ENCODE data around the gene PRDM16.

PRDM16 gene

GRCh38 chr1:3160647-3161145 lies 91.7 kb downstream of the PRDM16 start:
- no peaks in the 10 kb centered on the region for H3K9me2 ChIP-seq (replicated peaks; ENCODE audit: low read depth, low read length)
- no peak overlapping the region for H2AFZ ChIP-seq (ENCODE audit: low read length)
- no peaks in the 10 kb centered on the region for H3K27me3 ChIP-seq (ENCODE audit: insufficient read depth, low read length, poor library complexity, severe bottlenecking)
- TF ChIP-seq EZH2phosphoT487 (IDR thresholded peaks at IDR 0.05; ENCODE audit: borderline replicate concordance) = no peak
- TF ChIP-seq, protein P1, sequence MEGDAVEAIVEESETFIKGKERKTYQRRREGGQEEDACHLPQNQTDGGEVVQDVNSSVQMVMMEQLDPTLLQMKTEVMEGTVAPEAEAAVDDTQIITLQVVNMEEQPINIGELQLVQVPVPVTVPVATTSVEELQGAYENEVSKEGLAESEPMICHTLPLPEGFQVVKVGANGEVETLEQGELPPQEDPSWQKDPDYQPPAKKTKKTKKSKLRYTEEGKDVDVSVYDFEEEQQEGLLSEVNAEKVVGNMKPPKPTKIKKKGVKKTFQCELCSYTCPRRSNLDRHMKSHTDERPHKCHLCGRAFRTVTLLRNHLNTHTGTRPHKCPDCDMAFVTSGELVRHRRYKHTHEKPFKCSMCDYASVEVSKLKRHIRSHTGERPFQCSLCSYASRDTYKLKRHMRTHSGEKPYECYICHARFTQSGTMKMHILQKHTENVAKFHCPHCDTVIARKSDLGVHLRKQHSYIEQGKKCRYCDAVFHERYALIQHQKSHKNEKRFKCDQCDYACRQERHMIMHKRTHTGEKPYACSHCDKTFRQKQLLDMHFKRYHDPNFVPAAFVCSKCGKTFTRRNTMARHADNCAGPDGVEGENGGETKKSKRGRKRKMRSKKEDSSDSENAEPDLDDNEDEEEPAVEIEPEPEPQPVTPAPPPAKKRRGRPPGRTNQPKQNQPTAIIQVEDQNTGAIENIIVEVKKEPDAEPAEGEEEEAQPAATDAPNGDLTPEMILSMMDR (conservative IDR thresholded peaks at IDR 0.05; ENCODE audit: low read length) = no peak
- no peaks in the 10 kb centered on the region for H3F3A ChIP-seq (ENCODE audit: low read depth)
- no peak overlapping the region for H3K4me3 ChIP-seq (ENCODE audit: low read length, poor library complexity, severe bottlenecking)
- no peaks in the 10 kb centered on the region for H3K79me2 ChIP-seq (ENCODE audit: insufficient read depth, low read length)
- no peaks in the 10 kb centered on the region for H3K36me3 ChIP-seq (ENCODE audit: insufficient read depth, low read length)
- H3K9ac ChIP-seq (ENCODE audit: low read depth, low read length, poor library complexity, severe bottlenecking) = no peak overlapping the region
- no peak overlapping the region for H3K4me2 ChIP-seq (ENCODE audit: low read depth, low read length, poor library complexity, severe bottlenecking)
- H4K20me1 ChIP-seq (ENCODE audit: insufficient read depth, low read length, poor library complexity, severe bottlenecking) = no peaks in the 10 kb centered on the region
- no peaks in the 10 kb centered on the region for H3K4me1 ChIP-seq (ENCODE audit: insufficient read depth, low read length, poor library complexity, severe bottlenecking)
- H3K9me3 ChIP-seq (ENCODE audit: insufficient read depth, low read depth, low read length) = no peaks in the 10 kb centered on the region

- Histone ChIP-seq H3K4me1 (ENCODE audit: insufficient read depth, low read length, poor library complexity, severe bottlenecking) (no peaks in the 10 kb centered on the region), H4K20me1 (ENCODE audit: insufficient read depth, low read length, poor library complexity, severe bottlenecking) (no peaks in the 10 kb centered on the region), H3F3A (ENCODE audit: low read depth) (no peaks in the 10 kb centered on the region), H3K36me3 (ENCODE audit: insufficient read depth, low read length) (no peaks in the 10 kb centered on the region), H2AFZ (ENCODE audit: low read length) (no peak overlapping the region), H3K4me2 (ENCODE audit: low read depth, low read length, poor library complexity, severe bottlenecking) (no peak overlapping the region), H3K9me2 (replicated peaks; ENCODE audit: low read depth, low read length) (no peaks in the 10 kb centered on the region), H3K79me2 (ENCODE audit: insufficient read depth, low read length) (no peaks in the 10 kb centered on the region), H3K4me3 (ENCODE audit: low read length, poor library complexity, severe bottlenecking) (no peak overlapping the region), H3K9ac (ENCODE audit: low read depth, low read length, poor library complexity, severe bottlenecking) (no peak overlapping the region), H3K9me3 (ENCODE audit: insufficient read depth, low read depth, low read length) (no peaks in the 10 kb centered on the region), H3K27me3 (ENCODE audit: insufficient read depth, low read length, poor library complexity, severe bottlenecking) (no peaks in the 10 kb centered on the region)
- TF ChIP-seq, protein P1 (conservative IDR thresholded peaks at IDR 0.05; ENCODE audit: low read length) = no peak
- no peak for TF ChIP-seq EZH2phosphoT487 (IDR thresholded peaks at IDR 0.05; ENCODE audit: borderline replicate concordance)
These were observed 92.3 kb downstream of the PRDM16 start for GRCh38 chr1:3161176-3161840.

GRCh38 chr1:3162322-3162882 lies 93.4 kb downstream of the PRDM16 start:
- no peaks in the 10 kb centered on the region for H3K27me3 ChIP-seq (ENCODE audit: insufficient read depth, low read length, poor library complexity, severe bottlenecking)
- no peaks in the 10 kb centered on the region for H3K36me3 ChIP-seq (ENCODE audit: insufficient read depth, low read length)
- H3K9me2 ChIP-seq (replicated peaks; ENCODE audit: low read depth, low read length) = no peaks in the 10 kb centered on the region
- no peak overlapping the region for H3K4me3 ChIP-seq (ENCODE audit: low read length, poor library complexity, severe bottlenecking)
- H3K79me2 ChIP-seq (ENCODE audit: insufficient read depth, low read length) = no peaks in the 10 kb centered on the region
- no peak overlapping the region for H2AFZ ChIP-seq (ENCODE audit: low read length)
- TF ChIP-seq EZH2phosphoT487 (IDR thresholded peaks at IDR 0.05; ENCODE audit: borderline replicate concordance) = no peak
- TF ChIP-seq, protein P1 (conservative IDR thresholded peaks at IDR 0.05; ENCODE audit: low read length) = no peak
- no peak overlapping the region for H3K9ac ChIP-seq (ENCODE audit: low read depth, low read length, poor library complexity, severe bottlenecking)
- no peak overlapping the region for H3K4me2 ChIP-seq (ENCODE audit: low read depth, low read length, poor library complexity, severe bottlenecking)
- H3K9me3 ChIP-seq (ENCODE audit: insufficient read depth, low read depth, low read length) = no peaks in the 10 kb centered on the region
- H4K20me1 ChIP-seq (ENCODE audit: insufficient read depth, low read length, poor library complexity, severe bottlenecking) = no peaks in the 10 kb centered on the region
- no peaks in the 10 kb centered on the region for H3F3A ChIP-seq (ENCODE audit: low read depth)
- no peaks in the 10 kb centered on the region for H3K4me1 ChIP-seq (ENCODE audit: insufficient read depth, low read length, poor library complexity, severe bottlenecking)
